Smooth muscle cell (in vitro differentiated cells): ENCODE results near the gene ATP6V0A1. TPM values are rescaled to one million over a fixed set of nuclear protein-coding genes. Genes with fewer than 3 reads are reported as not detected.

Experiments used
- DNase-seq: peaks from one replicate; lab custom pipeline; 2025; ENCODE audit not compliant: unreplicated experiment; lab: John Stamatoyannopoulos, UW
- H2AFZ ChIP-seq: fragments of 200-600 bp; sonication (generic); 2 replicates; pipeline ENCODE4 v1.6.0; 2016; ENCODE audit warnings: antibody characterized with exemption, low read depth, mild to moderate bottlenecking
- H3F3A ChIP-seq: fragments of 200-600 bp; sonication (generic); 2 replicates; pipeline ENCODE4 v1.6.0; 2017; ENCODE audit warnings: antibody characterized with exemption, low read depth
- H3K27ac ChIP-seq: fragments of 200-600 bp; sonication (generic); 2 replicates; pipeline ENCODE4 v1.5.1; 2016; ENCODE audit warnings: low read depth, mild to moderate bottlenecking
- H3K27me3 ChIP-seq: fragments of 200-600 bp; sonication (generic); 2 replicates; pipeline ENCODE4 v1.6.1; 2016; ENCODE audit warnings: low read depth, mild to moderate bottlenecking
- H3K36me3 ChIP-seq: fragments of 200-600 bp; sonication (generic); 2 replicates; pipeline ENCODE4 v1.5.1; 2016; ENCODE audit warnings: low read depth
- H3K4me1 ChIP-seq: fragments of 200-600 bp; sonication (generic); 2 replicates; pipeline ENCODE4 v1.5.1; 2016; ENCODE audit warnings: low read depth
- H3K4me2 ChIP-seq: fragments of 200-600 bp; sonication (generic); 2 replicates; pipeline ENCODE4 v1.6.0; 2016; ENCODE audit warnings: mild to moderate bottlenecking
- H3K4me3 ChIP-seq: fragments of 200-600 bp; sonication (generic); 2 replicates; pipeline ENCODE4 v1.5.1; 2016; ENCODE audit warnings: mild to moderate bottlenecking
- H3K79me2 ChIP-seq: fragments of 200-600 bp; sonication (generic); 2 replicates; pipeline ENCODE4 v1.6.0; 2016; ENCODE audit warnings: low read depth, mild to moderate bottlenecking
- H3K9ac ChIP-seq: fragments of 200-600 bp; sonication (generic); 2 replicates; pipeline ENCODE4 v1.6.0; 2016; ENCODE audit warnings: low read depth
- H3K9me3 ChIP-seq: fragments of 200-600 bp; sonication (generic); replicated peaks from 2 replicates; pipeline ENCODE4 v1.5.1; 2016; ENCODE audit warnings: low read depth
- H4K20me1 ChIP-seq: fragments of 200-600 bp; sonication (generic); 2 replicates; pipeline ENCODE4 v1.6.0; 2016; ENCODE audit warnings: low read depth
- WGBS: methylation state at CpG from one replicate; pipeline ENCODE4 v1.1.7; 2016; ENCODE audit warnings: low lambda C conversion rate; 5-methylcytosine and 5-hydroxymethylcytosine counted together
- polyA plus RNA-seq: library from polyadenylated mRNA; unstranded; fragments of >200 nt; fragmentation: Nextera tagmentation; extraction: Ambion mirVana; gene quantifications from 2 replicates; pipeline ENCODE4 v1.2.1, GENCODE V29; 2016
- total RNA-seq: library from RNA; depleted of rRNA; stranded (reverse); fragments of >200 nt; gene quantifications from 2 replicates; pipeline ENCODE4 v1.2.3, GENCODE V29; 2014
- TF ChIP-seq, protein P1 (sequence below): fragments of 200-600 bp; sonication (generic); IDR thresholded peaks from 2 replicates; pipeline ENCODE4 v1.5.1; 2017; ENCODE audit warnings: borderline replicate concordance, mild to moderate bottlenecking, antibody characterized with exemption; ENCODE audit not compliant: insufficient read depth, poor library complexity, severe bottlenecking

ATP6V0A1 gene
- total and polyA plus RNA-seq, 2 experiments from 2014 or later = 27.3 to 54.7 TPM

- H3K9me3 ChIP-seq = no peaks in the 10 kb centered on the region
- no peaks in the 10 kb centered on the region for H3K79me2 ChIP-seq
- WGBS = 43% methylated on average over 3 of the region's 3 CpGs
- H3F3A ChIP-seq = peaks cover 9% of the 10 kb centered on the region
- TF ChIP-seq, protein P1, sequence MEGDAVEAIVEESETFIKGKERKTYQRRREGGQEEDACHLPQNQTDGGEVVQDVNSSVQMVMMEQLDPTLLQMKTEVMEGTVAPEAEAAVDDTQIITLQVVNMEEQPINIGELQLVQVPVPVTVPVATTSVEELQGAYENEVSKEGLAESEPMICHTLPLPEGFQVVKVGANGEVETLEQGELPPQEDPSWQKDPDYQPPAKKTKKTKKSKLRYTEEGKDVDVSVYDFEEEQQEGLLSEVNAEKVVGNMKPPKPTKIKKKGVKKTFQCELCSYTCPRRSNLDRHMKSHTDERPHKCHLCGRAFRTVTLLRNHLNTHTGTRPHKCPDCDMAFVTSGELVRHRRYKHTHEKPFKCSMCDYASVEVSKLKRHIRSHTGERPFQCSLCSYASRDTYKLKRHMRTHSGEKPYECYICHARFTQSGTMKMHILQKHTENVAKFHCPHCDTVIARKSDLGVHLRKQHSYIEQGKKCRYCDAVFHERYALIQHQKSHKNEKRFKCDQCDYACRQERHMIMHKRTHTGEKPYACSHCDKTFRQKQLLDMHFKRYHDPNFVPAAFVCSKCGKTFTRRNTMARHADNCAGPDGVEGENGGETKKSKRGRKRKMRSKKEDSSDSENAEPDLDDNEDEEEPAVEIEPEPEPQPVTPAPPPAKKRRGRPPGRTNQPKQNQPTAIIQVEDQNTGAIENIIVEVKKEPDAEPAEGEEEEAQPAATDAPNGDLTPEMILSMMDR = no peak
- H3K27ac ChIP-seq = no peak overlapping the region
- H3K9ac ChIP-seq = no peak overlapping the region
- H4K20me1 ChIP-seq = no peaks in the 10 kb centered on the region
- no peak overlapping the region for H3K4me2 ChIP-seq
- no peak overlapping the region for H2AFZ ChIP-seq
- no peak overlapping the region for H3K4me3 ChIP-seq
- DNase-seq = no peak
- no peaks in the 10 kb centered on the region for H3K4me1 ChIP-seq
- no peaks in the 10 kb centered on the region for H3K36me3 ChIP-seq
- no peaks in the 10 kb centered on the region for H3K27me3 ChIP-seq
These were observed 26.9 kb upstream of the ATP6V0A1 start for GRCh38 chr17:42431758-42432161.

DNA sequence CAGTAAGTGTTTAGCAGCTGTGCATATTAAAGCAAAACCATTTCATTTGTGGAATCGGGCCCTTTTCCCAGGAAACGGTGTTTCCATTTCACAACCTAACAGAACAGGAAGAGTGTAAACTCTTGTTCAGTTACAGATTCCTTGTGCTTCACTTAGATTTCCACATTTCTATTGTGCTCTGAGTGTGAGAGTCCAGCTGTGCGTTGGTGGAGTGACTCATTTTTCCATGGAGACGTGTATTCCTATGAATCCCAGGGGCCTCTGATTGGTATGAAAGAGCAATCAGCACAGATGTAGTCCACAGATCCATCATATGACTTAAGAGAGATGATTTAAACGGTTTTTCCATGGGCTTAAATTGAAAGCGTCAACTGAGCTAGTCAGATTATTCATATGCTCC is 22.3 kb upstream of the ATP6V0A1 start:
- H3K9ac ChIP-seq = peak overlapping the region; percentile 41
- no peaks in the 10 kb centered on the region for H4K20me1 ChIP-seq
- H3K27ac ChIP-seq = peak overlapping the region; percentile 89
- H2AFZ ChIP-seq = peak overlapping the region; percentile 44
- no peaks in the 10 kb centered on the region for H3K4me1 ChIP-seq
- H3K4me3 ChIP-seq = no peak overlapping the region
- no peak for DNase-seq
- TF ChIP-seq, protein P1 = no peak
- peak overlapping the region; percentile 44 for H3K4me2 ChIP-seq
- H3K9me3 ChIP-seq = no peaks in the 10 kb centered on the region
- WGBS = 22% methylated on average over 6 of the region's 6 CpGs
- peaks cover 8% of the 10 kb centered on the region for H3F3A ChIP-seq
- no peaks in the 10 kb centered on the region for H3K36me3 ChIP-seq
- no peaks in the 10 kb centered on the region for H3K79me2 ChIP-seq
- H3K27me3 ChIP-seq = no peaks in the 10 kb centered on the region

DNA sequence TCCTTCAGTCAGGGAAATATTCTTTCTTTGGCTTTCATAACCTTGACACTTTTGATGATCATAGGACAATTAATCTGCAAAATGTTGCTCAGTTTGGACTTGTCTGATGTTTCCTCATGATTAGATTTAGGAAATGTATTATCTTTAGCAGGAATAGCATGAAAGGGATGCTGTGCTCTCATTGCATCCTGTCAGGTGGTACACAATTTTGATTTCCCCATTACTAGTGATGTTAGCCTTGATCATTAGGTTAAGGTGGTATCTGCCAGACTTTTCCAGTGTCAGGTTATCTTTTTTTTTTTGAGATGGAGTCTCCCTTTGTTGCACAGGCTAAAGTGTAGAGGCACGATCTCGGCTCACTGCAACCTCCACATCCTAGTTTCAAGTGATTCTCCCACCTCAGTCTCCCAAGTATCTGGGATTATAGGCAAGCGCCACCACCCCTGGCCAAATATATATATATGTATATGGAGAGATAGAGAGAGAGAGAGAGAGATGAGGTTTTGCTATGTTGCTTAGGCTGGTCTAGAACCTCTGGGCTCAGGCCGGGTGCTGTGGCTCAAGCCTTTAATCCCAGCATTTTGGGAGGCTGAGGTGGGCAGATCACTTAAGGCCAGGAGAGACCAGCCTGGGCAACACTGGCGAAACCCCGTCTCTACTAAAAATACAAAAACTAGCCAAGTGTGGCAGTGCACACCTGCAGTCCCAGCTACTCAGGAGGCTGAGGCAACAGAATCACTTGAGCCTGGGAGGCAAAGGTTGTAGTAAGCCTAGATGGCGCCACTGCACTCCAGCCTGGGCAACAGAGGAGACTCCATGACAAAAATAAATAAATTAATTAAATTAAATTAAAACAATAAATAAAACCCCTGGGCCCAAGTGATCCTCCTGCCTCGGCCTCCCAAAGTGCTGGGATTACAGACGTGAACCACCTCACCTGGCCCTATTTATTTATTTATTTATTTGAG is 19.8 kb upstream of the ATP6V0A1 start:
- H3F3A ChIP-seq = peaks cover 8% of the 10 kb centered on the region
- no peak overlapping the region for H3K4me2 ChIP-seq
- TF ChIP-seq, protein P1 = peak; percentile 33
- no peaks in the 10 kb centered on the region for H3K27me3 ChIP-seq
- H4K20me1 ChIP-seq = no peaks in the 10 kb centered on the region
- H3K9me3 ChIP-seq = no peaks in the 10 kb centered on the region
- H3K79me2 ChIP-seq = no peaks in the 10 kb centered on the region
- no peak for DNase-seq
- H3K9ac ChIP-seq = no peak overlapping the region
- 83% methylated on average over 9 of the region's 9 CpGs for WGBS
- no peak overlapping the region for H3K4me3 ChIP-seq
- no peak overlapping the region for H2AFZ ChIP-seq
- no peaks in the 10 kb centered on the region for H3K4me1 ChIP-seq
- no peak overlapping the region for H3K27ac ChIP-seq
- H3K36me3 ChIP-seq = no peaks in the 10 kb centered on the region
